BLaER1 (cell line): Measurements from ENCODE around the gene CEP70.

Experiments
- H3K27ac ChIP-seq: shearing (Covaris generic); formaldehyde crosslinking; 2 replicates; pipeline ENCODE4 v1.8.1; 2022
- H3K27me3 ChIP-seq: shearing (Covaris generic); formaldehyde crosslinking; 2 replicates; pipeline ENCODE4 v1.8.1; 2022
- H3K36me3 ChIP-seq: shearing (Covaris generic); formaldehyde crosslinking; 2 replicates; pipeline ENCODE4 v1.8.1; 2022
- H3K4me1 ChIP-seq: shearing (Covaris generic); formaldehyde crosslinking; 2 replicates; pipeline ENCODE4 v1.8.1; 2022
- H3K4me2 ChIP-seq: shearing (Covaris generic); formaldehyde crosslinking; 2 replicates; pipeline ENCODE4 v1.8.1; 2022
- H3K4me3 ChIP-seq: shearing (Covaris generic); formaldehyde crosslinking; 2 replicates; pipeline ENCODE4 v1.8.1; 2022
- H3K9ac ChIP-seq: shearing (Covaris generic); formaldehyde crosslinking; 2 replicates; pipeline ENCODE4 v1.8.1; 2022
- H3K9me3 ChIP-seq: shearing (Covaris generic); formaldehyde crosslinking; 2 replicates; pipeline ENCODE4 v1.8.1; 2022
- H4K20me1 ChIP-seq: shearing (Covaris generic); formaldehyde crosslinking; 2 replicates; pipeline ENCODE4 v1.8.1; 2022
- Cebpa-rat ChIP-seq: shearing (Covaris generic); IDR thresholded peaks from 2 replicates; pipeline ENCODE4 v1.8.1; 2022

Gene CEP70

DNA sequence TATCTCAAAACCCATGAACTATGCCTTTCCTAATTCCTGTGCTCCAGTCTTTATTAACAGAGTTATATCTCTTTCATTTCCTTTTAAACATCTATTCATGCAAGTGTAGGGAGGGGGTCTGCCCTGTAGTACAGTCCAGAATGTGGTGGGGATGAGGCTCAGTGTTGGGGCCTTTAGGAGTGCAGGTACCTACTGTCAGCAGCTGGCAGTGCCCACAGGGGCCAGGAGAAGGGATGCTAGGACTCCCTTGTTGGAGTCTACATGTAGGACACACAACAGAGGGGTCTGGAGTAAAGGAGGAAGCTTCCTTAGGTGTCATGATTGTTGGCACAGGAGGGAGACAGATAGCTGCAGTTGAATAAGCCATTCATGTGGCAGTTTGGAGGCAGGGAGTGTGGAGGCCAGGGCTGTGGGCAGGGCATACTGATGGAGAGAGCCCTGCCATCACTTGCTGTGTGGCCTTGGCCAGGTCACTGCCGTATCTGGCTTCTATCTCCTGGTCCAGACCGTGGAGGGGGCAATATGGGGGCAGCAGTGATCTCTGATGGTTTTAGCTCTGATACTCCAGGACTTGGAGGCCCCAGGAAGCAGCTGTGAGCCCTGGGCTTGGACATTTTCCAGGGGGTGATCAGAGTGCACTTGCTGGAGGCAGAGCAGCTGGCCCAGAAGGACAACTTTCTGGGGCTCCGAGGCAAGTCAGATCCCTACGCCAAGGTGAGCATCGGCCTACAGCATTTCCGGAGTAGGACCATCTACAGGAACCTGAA, 130.2 kb downstream of the CEP70 start:
- TF ChIP-seq Cebpa-rat, result no peak
- Histone ChIP-seq H3K9me3 (no peaks in the 10 kb centered on the region), H3K27ac (no peak overlapping the region), H3K4me1 (peaks cover 10% of the 10 kb centered on the region; the same call in 1 of the 2 replicates), H3K36me3 (no peaks in the 10 kb centered on the region), H3K4me2 (no peak overlapping the region), H3K9ac (no peak overlapping the region), H3K4me3 (no peak overlapping the region), H3K27me3 (no peaks in the 10 kb centered on the region), H4K20me1 (no peaks in the 10 kb centered on the region)

DNA sequence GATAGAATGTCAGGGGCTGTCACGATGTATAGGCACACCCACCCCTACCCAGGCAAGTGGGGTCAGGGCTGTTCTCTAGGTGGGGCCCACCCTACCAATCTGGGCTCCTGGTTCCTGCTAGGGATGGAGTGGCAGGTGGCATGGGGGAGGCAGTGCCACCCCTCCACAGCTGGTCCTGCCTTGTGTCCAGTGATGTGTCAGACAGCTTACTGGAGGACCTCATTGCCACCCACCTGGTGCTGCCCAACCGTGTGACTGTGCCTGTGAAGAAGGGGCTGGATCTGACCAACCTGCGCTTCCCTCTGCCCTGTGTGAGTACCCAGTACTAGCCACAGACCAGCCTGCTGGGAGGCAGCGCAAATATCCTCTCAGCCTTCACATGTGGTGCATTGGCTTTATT, 132.2 kb downstream of the CEP70 start:
- H4K20me1 ChIP-seq, result no peaks in the 10 kb centered on the region
- H3K36me3 ChIP-seq, result no peaks in the 10 kb centered on the region
- no peaks in the 10 kb centered on the region for H3K9me3 ChIP-seq
- no peak overlapping the region for H3K27ac ChIP-seq
- no peaks in the 10 kb centered on the region for H3K27me3 ChIP-seq
- no peak for TF ChIP-seq Cebpa-rat
- H3K4me3 ChIP-seq, result no peak overlapping the region
- H3K4me2 ChIP-seq, result no peak overlapping the region
- peaks cover 10% of the 10 kb centered on the region; the same call in 1 of the 2 replicates for H3K4me1 ChIP-seq
- no peak overlapping the region for H3K9ac ChIP-seq

- Histone ChIP-seq H3K9ac (no peak overlapping the region), H3K4me3 (no peak overlapping the region), H3K27me3 (no peaks in the 10 kb centered on the region), H3K4me2 (no peak overlapping the region), H4K20me1 (no peaks in the 10 kb centered on the region), H3K9me3 (no peaks in the 10 kb centered on the region), H3K36me3 (no peaks in the 10 kb centered on the region), H3K4me1 (peaks cover 10% of the 10 kb centered on the region; the same call in 1 of the 2 replicates), H3K27ac (no peak overlapping the region)
- no peak for TF ChIP-seq Cebpa-rat
Observed at GRCh38 chr3:138461246-138461645, 132.8 kb downstream of the CEP70 start.

- no peaks in the 10 kb centered on the region for H3K9me3 ChIP-seq
- H3K27me3 ChIP-seq, result no peaks in the 10 kb centered on the region
- H3K9ac ChIP-seq, result no peak overlapping the region
- no peak overlapping the region for H3K4me2 ChIP-seq
- no peaks in the 10 kb centered on the region for H3K36me3 ChIP-seq
- no peaks in the 10 kb centered on the region for H4K20me1 ChIP-seq
- TF ChIP-seq Cebpa-rat, result no peak
- H3K27ac ChIP-seq, result no peak overlapping the region
- H3K4me3 ChIP-seq, result no peak overlapping the region
- H3K4me1 ChIP-seq, result peaks cover 10% of the 10 kb centered on the region; the same call in 1 of the 2 replicates
Observed at GRCh38 chr3:138460536-138461205, 133.4 kb downstream of the CEP70 start.

DNA sequence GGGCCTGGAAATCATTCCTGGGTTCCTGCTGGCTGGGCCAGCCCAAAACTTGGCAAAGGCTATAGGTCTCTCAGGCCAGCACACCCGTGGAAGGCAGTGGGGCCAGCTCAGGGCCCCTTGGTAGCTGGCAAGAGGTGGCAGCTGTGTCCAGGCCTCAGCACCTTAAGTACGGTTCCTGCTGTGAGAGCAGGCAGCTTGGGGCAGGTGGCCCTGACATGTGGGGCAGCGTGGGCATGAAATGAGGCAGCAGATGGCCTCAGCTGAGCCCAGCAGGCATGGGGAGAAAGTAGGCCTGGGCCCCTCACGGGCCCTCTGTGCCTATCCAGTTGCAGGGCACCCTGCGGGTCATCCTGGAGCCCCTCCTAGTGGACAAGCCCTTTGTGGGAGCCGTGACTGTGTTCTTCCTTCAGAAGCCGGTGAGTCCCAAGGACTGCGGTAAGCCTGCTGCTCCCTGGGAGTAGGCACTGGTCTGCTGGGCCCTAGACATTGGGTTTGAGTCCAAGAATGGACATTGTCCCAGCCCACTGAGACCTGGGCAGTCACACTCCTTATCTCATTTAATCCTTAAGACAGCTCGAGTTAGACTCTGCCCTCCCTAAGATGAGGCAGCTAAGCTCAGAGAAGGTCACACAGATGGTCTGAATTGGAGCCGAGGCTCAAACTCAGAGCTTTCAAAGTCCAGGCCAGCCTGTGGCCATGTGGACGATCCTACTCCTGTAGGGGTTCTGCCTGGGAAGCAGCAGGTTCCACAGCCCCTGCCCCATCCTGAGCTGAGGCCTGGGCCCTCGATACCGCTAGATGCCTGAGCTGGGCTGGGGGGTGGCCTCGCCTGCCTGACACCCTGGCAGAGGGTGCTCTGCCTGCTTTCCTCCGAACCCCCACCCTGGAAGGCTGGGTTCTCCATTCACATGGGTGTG, 134.2 kb downstream of the CEP70 start:
- TF ChIP-seq Cebpa-rat, result no peak
- Histone ChIP-seq H4K20me1 (no peaks in the 10 kb centered on the region), H3K4me1 (peaks cover 10% of the 10 kb centered on the region; the same call in 1 of the 2 replicates), H3K27ac (no peak overlapping the region), H3K9me3 (no peaks in the 10 kb centered on the region), H3K4me3 (no peak overlapping the region), H3K9ac (no peak overlapping the region), H3K4me2 (no peak overlapping the region), H3K36me3 (no peaks in the 10 kb centered on the region), H3K27me3 (no peaks in the 10 kb centered on the region)

DNA sequence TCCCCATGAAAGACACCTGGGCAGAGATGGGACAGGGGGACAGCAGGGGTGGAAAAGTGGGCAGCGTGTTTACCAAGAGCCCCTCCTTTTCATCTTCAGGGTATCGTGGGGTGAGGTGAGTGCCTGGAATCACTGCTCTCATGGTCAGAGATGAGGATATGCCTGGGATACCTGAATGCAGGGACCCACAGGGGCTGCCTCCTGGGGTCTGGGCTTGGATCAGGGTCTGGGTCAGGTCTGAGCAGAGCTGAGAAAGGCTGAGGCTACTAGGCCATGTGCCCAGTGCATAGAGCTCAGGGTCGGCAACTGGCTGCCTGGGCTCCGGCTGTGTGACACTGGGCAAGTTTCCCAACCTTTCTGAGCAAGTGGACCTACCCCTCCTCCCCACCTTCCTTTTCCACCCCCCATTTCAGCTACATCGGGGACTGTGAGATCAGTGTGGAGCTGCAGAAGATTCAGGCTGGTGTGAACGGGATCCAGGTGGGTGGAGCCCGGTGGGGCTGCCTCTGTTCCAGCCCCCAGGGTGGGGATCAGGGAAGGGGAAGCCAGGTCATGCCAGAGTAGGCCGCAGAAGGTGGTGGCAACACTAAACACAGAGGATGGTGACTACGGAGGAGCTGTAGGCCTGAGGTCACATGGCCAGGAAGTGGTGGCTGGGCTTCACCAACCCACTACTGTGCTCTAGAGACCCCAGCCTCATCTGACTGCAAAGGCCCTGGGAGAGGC, 135.1 kb downstream of the CEP70 start:
- H4K20me1 ChIP-seq, result no peaks in the 10 kb centered on the region
- no peak for TF ChIP-seq Cebpa-rat
- H3K9ac ChIP-seq, result no peak overlapping the region

GRCh38 chr3:138457863-138458735, 136.0 kb downstream of the CEP70 start:
- Histone ChIP-seq H4K20me1 (no peaks in the 10 kb centered on the region), H3K36me3 (no peaks in the 10 kb centered on the region), H3K4me3 (no peak overlapping the region), H3K27me3 (no peaks in the 10 kb centered on the region), H3K9ac (no peak overlapping the region), H3K27ac (no peak overlapping the region), H3K4me2 (no peak overlapping the region), H3K4me1 (peaks cover 5% of the 10 kb centered on the region; the same call in 1 of the 2 replicates), H3K9me3 (no peaks in the 10 kb centered on the region)
- no peak for TF ChIP-seq Cebpa-rat

More for the DNA sequence above, 135.1 kb downstream of the CEP70 start:
- no peak overlapping the region for H3K27ac ChIP-seq
- H3K4me2 ChIP-seq, result no peak overlapping the region
- H3K9me3 ChIP-seq, result no peaks in the 10 kb centered on the region
- H3K4me3 ChIP-seq, result no peak overlapping the region
- H3K36me3 ChIP-seq, result no peaks in the 10 kb centered on the region
- no peaks in the 10 kb centered on the region for H3K27me3 ChIP-seq
- H3K4me1 ChIP-seq, result peaks cover 7% of the 10 kb centered on the region; the same call in 1 of the 2 replicates

GRCh38 chr3:138456961-138457862, 136.8 kb downstream of the CEP70 start:
- no peaks in the 10 kb centered on the region for H3K9me3 ChIP-seq
- no peak overlapping the region for H3K4me3 ChIP-seq
- no peak overlapping the region for H3K4me2 ChIP-seq
- no peaks in the 10 kb centered on the region for H3K27me3 ChIP-seq
- H3K27ac ChIP-seq, result no peak overlapping the region
- H3K4me1 ChIP-seq, result peaks cover 5% of the 10 kb centered on the region; the same call in 1 of the 2 replicates
- H4K20me1 ChIP-seq, result no peaks in the 10 kb centered on the region
- TF ChIP-seq Cebpa-rat, result no peak
- no peak overlapping the region for H3K9ac ChIP-seq
- H3K36me3 ChIP-seq, result no peaks in the 10 kb centered on the region
